GM12878 (cell line): Measurements from ENCODE around the gene ZNF234. TPM values are rescaled to one million over a fixed set of nuclear protein-coding genes. Genes with fewer than 3 reads are reported as not detected.

Experiments used
- BCL3 ChIP-seq: IDR thresholded peaks from 2 replicates; pipeline ENCODE4 v1.6.1; 2011; ENCODE audit warnings: borderline replicate concordance, low read depth, mild to moderate bottlenecking, moderate library complexity, low read length; ENCODE audit not compliant: insufficient read depth, poor library complexity, severe bottlenecking
- BMI1 ChIP-seq: fragments of 450-650 bp; IDR thresholded peaks from 2 replicates; pipeline ENCODE4 v1.6.1; 2016; ENCODE audit warnings: mild to moderate bottlenecking, moderate library complexity, borderline replicate concordance
- CHD1 ChIP-seq: IDR thresholded peaks from 2 replicates; pipeline ENCODE4 v1.6.1; 2012; ENCODE audit warnings: low read depth, low read length, improper control_type of control experiment
- DPF2 ChIP-seq: fragments of 450-650 bp; IDR thresholded peaks from 2 replicates; pipeline ENCODE4 v1.6.1; 2017; ENCODE audit warnings: mild to moderate bottlenecking
- E4F1 ChIP-seq: fragments of 450-650 bp; IDR thresholded peaks from 2 replicates; pipeline ENCODE4 v1.6.1; 2018; ENCODE audit warnings: borderline replicate concordance, mild to moderate bottlenecking; ENCODE audit not compliant: partially characterized antibody
- EGR1 ChIP-seq, 2 experiments: IDR thresholded peaks; 1 replicate in 1 of 2; 2 replicates in 1 of 2; pipeline ENCODE4 v1.6.1; 2011 to 2012; ENCODE audit warnings: low read depth in 2 of 2, low read length in 2 of 2, borderline replicate concordance in 1 of 2, mild to moderate bottlenecking in 1 of 2, moderate library complexity in 1 of 2
- GABPA ChIP-seq: IDR thresholded peaks from 2 replicates; pipeline ENCODE4 v1.6.1; 2014; ENCODE audit warnings: antibody characterized with exemption, low read depth, mild to moderate bottlenecking, inconsistent platforms
- GATAD2B ChIP-seq: fragments of 450-650 bp; conservative IDR thresholded peaks from 2 replicates; pipeline ENCODE4 v1.6.1; 2017; ENCODE audit warnings: low read depth, mild to moderate bottlenecking, moderate library complexity
- IKZF1 ChIP-seq: fragments of 450-650 bp; conservative IDR thresholded peaks from 2 replicates; pipeline ENCODE4 v1.6.1; 2017; ENCODE audit warnings: antibody characterized with exemption, mild to moderate bottlenecking
- KDM1A ChIP-seq: fragments of 200-600 bp; sonication (generic); IDR thresholded peaks from 2 replicates; pipeline ENCODE4 v1.6.1; 2016; ENCODE audit warnings: borderline replicate concordance
- MEF2A ChIP-seq: IDR thresholded peaks from 2 replicates; pipeline ENCODE4 v1.6.1; 2011; ENCODE audit warnings: low read depth, mild to moderate bottlenecking, low read length, moderate library complexity; ENCODE audit not compliant: insufficient read depth
- MEF2B ChIP-seq: fragments of 450-650 bp; IDR thresholded peaks from 2 replicates; pipeline ENCODE4 v1.6.1; 2018; ENCODE audit warnings: mild to moderate bottlenecking, moderate library complexity; ENCODE audit not compliant: partially characterized antibody, poor library complexity, severe bottlenecking
- MTA2 ChIP-seq: fragments of 450-650 bp; IDR thresholded peaks from 2 replicates; pipeline ENCODE4 v1.6.1; 2016; ENCODE audit warnings: low read depth, mild to moderate bottlenecking, moderate library complexity
- NFXL1 ChIP-seq: fragments of 450-650 bp; IDR thresholded peaks from 2 replicates; pipeline ENCODE4 v1.6.1; 2017; ENCODE audit warnings: antibody characterized with exemption, mild to moderate bottlenecking, borderline replicate concordance
- NFYB ChIP-seq: IDR thresholded peaks from 2 replicates; pipeline ENCODE4 v1.6.1; 2011; ENCODE audit warnings: low read depth, mild to moderate bottlenecking, low read length, improper control_type of control experiment, moderate library complexity; ENCODE audit not compliant: insufficient read depth
- RAD21 ChIP-seq: IDR thresholded peaks from 2 replicates; pipeline ENCODE4 v1.6.1; 2011; ENCODE audit warnings: mild to moderate bottlenecking, low read depth, low read length, moderate library complexity; ENCODE audit not compliant: insufficient read depth
- RB1 ChIP-seq: fragments of 450-650 bp; formaldehyde crosslinking; IDR thresholded peaks from 2 replicates; pipeline ENCODE4 v1.6.1; 2017; ENCODE audit warnings: mild to moderate bottlenecking, borderline replicate concordance
- RBBP5 ChIP-seq: fragments of 200-600 bp; sonication (generic); conservative IDR thresholded peaks from 2 replicates; pipeline ENCODE4 v1.6.1; 2016
- SMAD5 ChIP-seq: IDR thresholded peaks from 2 replicates; pipeline ENCODE4 v1.6.1; 2016; ENCODE audit warnings: antibody characterized with exemption, low read depth
- TBL1XR1 ChIP-seq: IDR thresholded peaks from 2 replicates; pipeline ENCODE4 v1.6.1; 2012; ENCODE audit warnings: low read depth, low read length, improper control_type of control experiment
- YY1 ChIP-seq: IDR thresholded peaks from 2 replicates; pipeline ENCODE4 v1.6.1; 2011; ENCODE audit warnings: low read depth, mild to moderate bottlenecking, low read length
- ZNF217 ChIP-seq: fragments of 450-650 bp; IDR thresholded peaks from 2 replicates; pipeline ENCODE4 v1.6.1; 2017; ENCODE audit warnings: antibody characterized with exemption, mild to moderate bottlenecking
- ZZZ3 ChIP-seq: IDR thresholded peaks from 2 replicates; pipeline ENCODE4 v1.6.1; 2011; ENCODE audit warnings: low read depth; ENCODE audit not compliant: control insufficient read depth, insufficient read length
- polyA plus RNA-seq, 11 experiments: library from polyadenylated mRNA; depleted of rRNA in 4 of 11; unstranded in 6 of 11; stranded (reverse) in 5 of 11; fragments of >200 nt; fragmentation: Nextera tagmentation in 4 of 11; fragmentation: Illumina TruSeq in 1 of 11; extraction: Ambion mirVana in 4 of 11; extraction: Trizol in 1 of 11; gene quantifications; 1 replicate in 1 of 11; 2 replicates in 10 of 11; pipeline versions ENCODE4 v1.2.1 to v1.2.3, GENCODE V29; 2011 to 2016; ENCODE audit warnings: inconsistent platforms in 2 of 11, missing spikeins in 2 of 11, low read depth in 1 of 11
- total RNA-seq, 4 experiments: library from RNA; depleted of rRNA in 3 of 4; stranded (reverse); fragments of >200 nt in 3 of 4; fragmentation: Illumina TruSeq in 1 of 4; extraction: Trizol in 1 of 4; gene quantifications; 2 replicates each; pipeline versions ENCODE4 v1.2.1 to v1.2.3, GENCODE V29; 2013 to 2021
- TF ChIP-seq, protein P1 (sequence below): fragments of 150-350 bp; IDR thresholded peaks from 2 replicates; pipeline ENCODE4 v1.6.1; 2016; ENCODE audit warnings: low read depth, low read length

Gene ZNF234
- total and polyA plus RNA-seq, 10 of the 15 experiments (the other 5 are each of a cell fraction or from before 2014, with no cell fraction given) = 2.7 to 10.5 (median 5.2) TPM

DNA sequence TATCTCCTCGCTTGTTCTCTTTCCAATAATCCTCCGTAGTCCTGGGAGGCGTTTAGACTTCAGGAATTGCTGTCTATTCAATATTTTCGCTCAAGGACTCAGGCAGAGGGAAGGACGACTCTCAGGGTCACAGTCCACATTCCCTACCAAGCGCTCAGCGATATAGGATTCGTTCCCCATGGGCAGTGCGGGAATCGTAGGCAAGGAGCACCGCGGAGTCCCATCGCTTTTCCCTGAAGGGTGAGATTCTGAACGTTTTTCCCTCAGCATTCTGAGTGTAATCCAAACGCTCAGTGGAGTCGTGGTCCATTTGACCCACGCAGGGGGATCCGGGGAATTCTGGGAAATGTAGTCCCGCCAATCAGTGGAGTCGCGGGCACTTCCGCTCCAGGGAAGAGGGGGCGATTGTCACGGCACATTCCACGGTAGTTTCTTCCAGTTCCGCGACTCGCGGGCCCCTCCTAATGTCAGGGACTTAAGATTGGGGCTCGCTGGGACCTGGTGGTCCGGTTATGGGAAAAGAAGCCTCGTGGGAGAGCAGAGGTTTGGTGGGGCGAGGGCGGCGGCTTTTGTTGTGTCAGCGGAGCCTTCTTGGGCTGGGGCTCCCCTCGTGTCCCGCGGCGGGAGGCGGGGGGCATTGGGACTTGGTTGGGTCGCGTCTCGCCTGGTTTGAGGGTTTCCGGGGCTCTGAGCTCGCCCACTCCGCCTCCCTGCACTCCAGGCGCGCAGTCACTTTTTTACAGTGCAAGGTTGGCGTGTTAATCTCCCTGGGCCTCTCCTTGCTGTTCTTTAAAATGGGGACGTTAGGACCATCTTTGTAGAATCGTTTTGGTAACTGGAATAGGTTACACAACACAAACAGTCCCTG lies at the start of gene ZNF234 (continued):
- TF ChIP-seq NFYB (no peak), DPF2 (no peak; the same call in 1 of the 2 replicates), TBL1XR1 (no peak), NFXL1 (no peak), ZNF217 (peak; percentile 89), GABPA (peak; percentile 85), SMAD5 (no peak), KDM1A (no peak), RB1 (no peak), IKZF1 (peak; percentile 82), ZZZ3 (no peak), RBBP5 (no peak), GATAD2B (0 out of 2 replicates have a peak, but pooled peaks have one; percentile 35), BCL3 (no peak), E4F1 (no peak), EGR1 (IDR thresholded peaks at IDR 0.05; ENCODE audit: borderline replicate concordance in 1 of 2, low read depth in 2 of 2, low read length in 2 of 2) (peak in 1 of 2 experiments; percentile 90; a peak in 2 of 3 replicates), MEF2A (no peak), BMI1 (no peak), RAD21 (peak; percentile 23; the same call in 1 of the 2 replicates), YY1 (no peak; the same call in 1 of the 2 replicates), MEF2B (peak; percentile 32), MTA2 (no peak; the same call in 1 of the 2 replicates), CHD1 (no peak)
- TF ChIP-seq, protein P1, sequence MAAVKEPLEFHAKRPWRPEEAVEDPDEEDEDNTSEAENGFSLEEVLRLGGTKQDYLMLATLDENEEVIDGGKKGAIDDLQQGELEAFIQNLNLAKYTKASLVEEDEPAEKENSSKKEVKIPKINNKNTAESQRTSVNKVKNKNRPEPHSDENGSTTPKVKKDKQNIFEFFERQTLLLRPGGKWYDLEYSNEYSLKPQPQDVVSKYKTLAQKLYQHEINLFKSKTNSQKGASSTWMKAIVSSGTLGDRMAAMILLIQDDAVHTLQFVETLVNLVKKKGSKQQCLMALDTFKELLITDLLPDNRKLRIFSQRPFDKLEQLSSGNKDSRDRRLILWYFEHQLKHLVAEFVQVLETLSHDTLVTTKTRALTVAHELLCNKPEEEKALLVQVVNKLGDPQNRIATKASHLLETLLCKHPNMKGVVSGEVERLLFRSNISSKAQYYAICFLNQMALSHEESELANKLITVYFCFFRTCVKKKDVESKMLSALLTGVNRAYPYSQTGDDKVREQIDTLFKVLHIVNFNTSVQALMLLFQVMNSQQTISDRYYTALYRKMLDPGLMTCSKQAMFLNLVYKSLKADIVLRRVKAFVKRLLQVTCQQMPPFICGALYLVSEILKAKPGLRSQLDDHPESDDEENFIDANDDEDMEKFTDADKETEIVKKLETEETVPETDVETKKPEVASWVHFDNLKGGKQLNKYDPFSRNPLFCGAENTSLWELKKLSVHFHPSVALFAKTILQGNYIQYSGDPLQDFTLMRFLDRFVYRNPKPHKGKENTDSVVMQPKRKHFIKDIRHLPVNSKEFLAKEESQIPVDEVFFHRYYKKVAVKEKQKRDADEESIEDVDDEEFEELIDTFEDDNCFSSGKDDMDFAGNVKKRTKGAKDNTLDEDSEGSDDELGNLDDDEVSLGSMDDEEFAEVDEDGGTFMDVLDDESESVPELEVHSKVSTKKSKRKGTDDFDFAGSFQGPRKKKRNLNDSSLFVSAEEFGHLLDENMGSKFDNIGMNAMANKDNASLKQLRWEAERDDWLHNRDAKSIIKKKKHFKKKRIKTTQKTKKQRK = no peak
